Right lung (tissue), 5 donors: Measurements from ENCODE around the gene NMNAT2. TPM values are rescaled to one million over a fixed set of nuclear protein-coding genes. Genes with fewer than 3 reads are reported as not detected.
"Not testable (repeated sequence)": the region's sequence is repeated elsewhere in the genome, so short reads cannot be mapped to it uniquely, and the experiment has no call there.

Source experiments
- DNase-seq, 2 donors: peaks; one replicate each; pipeline ENCODE4 v3.0.0-alpha.2; 2013
- polyA plus RNA-seq, 5 donors: library from polyadenylated mRNA; unstranded; fragments of 120-200 nt; gene quantifications; one replicate each; pipeline versions ENCODE4 v1.2.1 to v1.2.3, GENCODE V29; 2013; ENCODE audit warnings: inconsistent platforms in 1 of 5, low replicate concordance in 1 of 5; ENCODE audit not compliant: insufficient read length in 5 of 5, insufficient read depth in 1 of 5

Gene NMNAT2
- polyA plus RNA-seq, 5 donors: 1.2 to 2.6 (median 1.5) TPM

DNA sequence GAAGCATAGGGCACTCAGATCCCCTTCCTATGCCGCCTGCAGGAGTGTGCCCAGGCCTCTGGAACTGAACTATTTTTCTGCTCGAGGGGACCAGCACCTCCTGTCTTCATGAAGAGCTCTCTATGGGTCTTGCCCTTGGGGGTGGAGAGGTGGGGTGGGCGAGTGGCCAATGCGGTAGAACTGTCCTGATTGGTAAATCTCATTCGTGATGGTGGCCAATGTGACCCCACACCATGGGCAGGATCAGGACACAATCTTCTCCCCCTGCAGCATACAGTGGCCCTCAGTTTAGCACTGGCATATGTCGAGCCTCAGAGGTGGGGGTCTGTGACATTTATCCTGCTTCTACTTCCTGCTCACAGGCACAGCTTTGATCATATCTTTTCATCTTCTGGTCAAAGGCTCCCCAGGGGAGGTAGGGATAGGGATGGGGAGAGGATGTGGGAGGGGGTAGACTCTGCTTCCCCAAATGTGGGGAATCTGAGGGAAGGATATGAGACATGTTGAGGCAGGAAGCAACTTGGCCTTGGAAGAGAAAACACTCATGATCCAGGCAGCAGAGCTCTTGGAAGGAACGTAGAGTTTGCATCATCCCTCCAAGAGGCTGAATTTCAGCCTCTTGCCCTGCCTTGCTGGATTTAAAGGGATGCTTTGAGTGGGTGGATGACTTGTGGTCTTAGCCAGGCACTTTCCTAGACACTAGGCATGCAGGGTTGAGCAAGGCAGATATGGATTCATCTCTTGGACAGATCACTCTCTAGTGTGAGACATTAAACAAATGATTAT lies 150.3 kb downstream of the NMNAT2 start:
- no peak for DNase-seq

DNA sequence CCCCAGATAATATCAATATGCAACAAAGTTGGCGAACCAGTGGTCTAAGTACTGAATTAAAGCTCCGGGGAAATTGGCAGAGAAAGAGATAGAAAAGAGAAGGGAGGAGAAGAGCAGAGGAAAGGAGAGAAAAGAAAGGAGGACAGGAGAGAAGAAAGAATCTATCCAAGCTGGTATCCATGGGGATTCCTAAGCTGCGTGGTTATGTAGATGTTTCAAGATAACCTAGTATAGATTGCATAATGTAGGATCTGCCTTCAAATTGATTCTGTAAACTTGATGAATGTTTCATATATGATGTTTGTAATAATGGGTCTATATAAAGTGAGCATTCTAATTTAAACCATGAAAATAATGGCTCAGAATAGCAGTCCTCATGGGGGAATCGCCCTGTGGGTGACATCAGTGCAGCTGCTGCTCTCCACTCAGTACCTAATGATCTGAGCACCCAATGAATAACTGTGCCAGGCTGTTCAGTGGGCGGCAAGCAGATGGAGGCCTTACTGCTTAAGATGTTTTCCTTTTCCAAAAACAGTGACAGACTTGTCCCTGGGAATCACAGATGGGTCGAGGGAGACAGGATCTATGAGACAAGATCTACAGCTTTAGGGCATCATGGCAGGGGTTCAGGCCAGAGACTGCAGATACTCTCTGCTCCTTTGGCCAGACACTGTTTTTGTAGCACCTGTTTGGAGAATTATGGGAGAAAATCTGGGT lies 154.1 kb downstream of the NMNAT2 start:
- DNase-seq: no peak

DNA sequence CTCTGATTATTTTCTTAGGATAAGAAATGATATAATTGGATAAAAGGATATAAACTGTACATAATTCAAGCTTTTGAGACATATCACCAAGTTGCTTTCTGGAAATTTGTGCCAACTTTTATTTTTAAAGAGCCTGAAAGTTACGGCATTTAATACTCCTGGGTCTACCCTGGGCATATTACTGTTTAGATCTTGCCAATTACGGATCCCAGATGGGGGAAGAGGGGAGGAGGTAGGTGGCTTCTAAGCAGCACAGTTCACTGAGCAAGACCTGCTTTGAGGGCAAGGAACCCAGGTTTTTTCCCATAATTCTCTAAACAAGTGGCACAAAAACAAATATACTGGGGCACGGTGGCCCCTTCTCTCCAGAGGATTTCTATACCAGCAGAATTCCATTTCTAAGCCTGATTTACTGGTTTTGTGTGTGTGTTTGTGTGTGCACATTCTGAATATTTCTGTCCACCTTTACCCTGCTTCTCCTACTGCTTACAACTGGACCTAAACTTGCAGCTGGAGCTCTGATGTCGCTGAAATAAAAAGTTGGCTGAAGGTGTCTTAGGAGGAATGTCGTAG lies 155.5 kb downstream of the NMNAT2 start:
- no peak for DNase-seq

DNA sequence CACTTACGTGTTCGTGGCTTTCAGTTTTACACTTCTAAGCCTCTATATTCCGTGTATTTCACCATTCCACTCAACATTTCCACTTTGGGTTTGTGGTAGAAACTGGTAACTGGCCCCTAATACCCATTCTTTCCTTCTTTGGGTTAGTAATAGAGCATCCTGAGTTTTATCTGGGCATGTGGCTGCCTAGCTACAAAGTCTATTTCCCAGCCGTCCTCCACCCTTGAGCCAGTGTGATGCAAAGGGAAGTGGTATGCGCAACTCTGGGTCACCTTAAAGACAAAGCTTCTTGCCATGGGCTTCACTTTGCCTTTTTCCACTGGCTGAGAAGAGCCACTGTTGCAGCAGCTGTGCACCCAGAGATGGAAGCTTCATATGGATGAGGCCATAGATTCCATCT lies 158.3 kb downstream of the NMNAT2 start:
- DNase-seq: no peak

DNA sequence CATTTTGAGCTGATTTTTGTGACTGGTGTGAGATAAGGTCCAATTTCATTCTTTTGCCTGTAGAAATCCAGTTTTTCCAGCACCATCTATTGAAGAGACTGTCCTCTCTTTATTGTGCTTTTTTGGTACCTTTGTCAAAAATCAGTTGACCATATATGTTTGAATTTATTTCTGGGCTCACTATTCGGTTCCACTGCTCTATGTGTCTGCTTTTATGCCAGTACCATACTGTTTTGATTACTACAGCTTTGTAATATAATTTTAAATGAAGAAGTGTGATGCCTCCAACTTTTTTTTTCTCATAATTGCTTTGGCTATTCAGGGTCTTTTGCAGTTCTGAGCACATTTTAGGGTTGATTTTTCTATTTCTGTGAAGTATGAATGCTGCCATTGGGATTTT lies 163.1 kb downstream of the NMNAT2 start:
- DNase-seq: no peak

DNA sequence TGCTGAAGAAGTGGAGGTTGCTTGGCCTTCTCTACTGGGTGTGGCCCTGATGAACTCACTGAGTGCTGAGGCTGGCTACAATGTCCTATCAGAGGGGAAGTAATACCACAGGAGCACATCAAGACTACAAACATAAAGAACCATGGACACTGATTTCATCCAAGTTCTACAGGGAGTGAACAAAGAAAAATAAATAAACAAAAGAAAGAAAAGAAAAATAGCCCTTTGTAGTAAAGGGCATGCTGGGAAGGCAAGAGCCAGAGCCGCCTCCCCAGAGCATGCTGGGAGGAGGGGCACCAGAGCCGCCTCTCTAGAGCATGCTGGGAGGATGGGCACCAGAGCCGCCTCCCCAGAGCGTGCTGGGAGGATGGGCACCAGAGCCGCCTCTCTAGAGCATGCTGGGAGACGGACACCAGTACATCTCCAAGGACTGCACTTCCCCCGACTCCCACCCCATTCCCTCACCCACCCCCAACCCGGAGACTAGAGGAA lies 166.2 kb downstream of the NMNAT2 start:
- no peak for DNase-seq

DNA sequence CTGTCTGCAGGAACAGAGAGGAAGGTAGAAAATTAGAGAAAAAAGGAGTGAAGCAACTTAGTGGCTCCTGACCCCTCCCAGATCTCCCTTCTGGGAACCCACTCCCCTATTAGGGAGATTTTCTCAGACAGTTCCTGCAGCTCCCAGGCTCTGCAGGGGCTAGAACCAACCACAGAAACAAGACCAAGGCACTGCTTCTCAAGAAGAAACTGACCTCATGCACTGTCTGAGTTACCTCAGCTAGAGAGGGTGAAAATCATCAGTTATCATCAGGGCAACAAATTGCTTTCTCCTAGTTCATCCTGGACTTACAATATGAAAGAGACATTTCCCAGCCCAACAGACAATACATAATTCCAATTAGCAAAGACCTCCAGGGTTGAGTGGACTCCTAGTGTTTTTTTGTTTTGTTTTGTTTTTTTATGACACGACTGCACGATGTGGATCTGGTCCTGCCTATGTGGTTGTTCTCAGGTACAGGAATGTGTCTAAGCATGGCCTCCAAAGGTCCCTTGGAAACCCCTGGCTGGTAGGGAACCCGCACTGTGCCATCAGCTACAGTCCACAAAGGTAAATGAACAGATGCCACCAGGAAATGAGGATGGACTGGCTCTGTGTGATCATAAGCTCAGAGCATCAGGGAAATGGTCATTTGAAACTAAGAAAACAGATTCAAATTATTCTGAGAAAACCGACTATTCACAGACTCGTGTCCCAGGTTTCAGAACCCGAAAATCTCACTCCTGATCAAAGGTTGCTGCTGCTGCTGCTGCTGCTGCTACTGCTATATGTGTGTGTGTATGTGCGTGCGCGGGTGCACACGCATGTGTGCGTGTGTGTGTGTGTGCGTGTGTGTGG lies 166.8 kb downstream of the NMNAT2 start:
- no peak for DNase-seq

DNA sequence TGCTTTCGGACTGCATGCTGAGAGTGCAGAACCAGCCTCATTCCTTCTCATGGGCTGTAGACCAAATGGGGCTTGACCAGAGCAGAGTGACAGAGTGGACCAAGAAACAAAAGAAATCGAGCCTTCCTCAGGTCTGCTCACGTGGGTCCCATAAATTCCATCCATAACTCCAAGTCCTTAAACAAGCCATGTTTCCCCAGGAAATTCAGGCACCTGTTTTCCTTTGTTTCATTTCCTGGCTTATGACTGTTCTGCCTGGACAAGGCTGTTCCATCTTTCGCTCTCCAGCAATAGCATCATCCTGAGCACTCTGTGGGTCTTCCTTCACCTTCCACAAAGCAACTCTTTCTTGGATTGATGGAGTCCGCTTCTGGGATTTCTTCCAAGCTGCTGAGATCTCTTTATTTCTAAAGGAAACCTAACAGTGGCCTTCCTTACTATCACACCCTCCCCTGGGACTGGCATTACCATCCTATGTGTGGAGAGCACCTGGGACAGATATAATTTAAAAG lies 168.2 kb downstream of the NMNAT2 start:
- no peak for DNase-seq

DNA sequence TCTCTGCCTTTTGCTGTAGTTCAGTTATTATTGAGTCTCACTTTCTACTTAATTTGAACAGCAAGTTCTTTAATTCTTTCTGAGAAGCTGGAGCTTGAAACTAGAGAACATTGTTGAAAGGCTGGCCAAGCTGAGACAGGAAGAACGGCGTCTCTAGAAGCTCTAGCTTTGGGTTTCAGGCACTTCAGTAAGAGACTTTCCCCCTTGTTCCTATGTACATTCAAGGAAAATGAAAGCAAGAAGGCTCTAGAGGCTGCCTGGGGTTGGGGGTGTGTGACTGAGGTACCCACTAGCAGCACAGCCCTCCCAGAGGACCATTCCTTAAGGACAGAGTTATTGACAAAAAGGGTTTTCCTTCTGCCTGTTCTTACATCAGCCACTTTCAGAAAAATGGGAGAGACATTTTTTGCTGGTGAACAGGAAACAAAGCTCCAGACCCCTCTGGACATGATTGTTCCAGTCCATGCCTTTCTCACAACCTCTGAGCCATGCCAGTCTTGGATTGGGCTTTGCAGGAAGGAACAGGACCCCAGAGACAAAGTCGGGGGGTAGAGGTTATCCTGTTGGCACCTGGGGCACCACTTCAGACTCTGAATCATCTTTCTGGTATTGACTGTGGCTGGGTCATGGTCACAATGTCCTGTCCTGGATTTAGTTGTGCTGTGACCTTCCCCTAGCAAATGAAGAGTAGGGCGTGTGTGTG lies 169.0 kb downstream of the NMNAT2 start:
- no peak for DNase-seq

DNA sequence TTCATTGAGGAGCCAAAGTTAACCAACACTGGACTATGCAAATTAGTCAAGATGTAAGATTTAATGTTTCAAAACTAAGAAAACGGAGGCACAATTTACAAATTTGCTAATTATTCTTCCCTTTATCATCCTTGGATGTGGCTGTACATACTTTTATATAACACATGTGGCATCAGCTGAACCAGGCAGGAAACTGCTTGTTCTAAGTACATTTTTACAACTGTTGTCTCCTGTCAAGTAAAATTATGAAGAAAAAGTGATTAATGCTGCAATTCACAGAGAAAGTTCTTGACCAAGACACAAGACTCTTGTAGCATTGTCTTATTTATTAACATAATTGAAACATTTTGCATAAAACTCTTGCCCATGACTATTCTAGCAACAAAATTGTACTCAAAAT lies 170.2 kb downstream of the NMNAT2 start:
- DNase-seq: no peak

DNA sequence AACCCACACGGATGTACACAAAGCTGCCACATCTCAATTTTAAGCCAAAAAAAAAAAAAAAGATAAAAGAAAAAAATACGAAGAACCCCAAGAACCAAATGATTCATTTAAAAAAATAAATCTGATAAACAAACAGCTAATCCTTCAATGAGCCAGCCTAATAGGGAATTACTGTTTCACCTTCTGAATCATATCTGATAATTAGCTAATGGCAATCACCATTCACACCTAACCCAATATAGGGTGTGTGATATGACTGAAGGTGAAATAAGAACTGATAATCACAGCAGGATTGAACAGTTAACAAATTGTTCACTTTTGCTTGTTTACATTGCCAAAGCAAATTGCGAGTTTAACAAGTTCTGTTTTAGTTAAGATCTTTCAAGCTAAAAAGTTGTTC lies 170.7 kb downstream of the NMNAT2 start:
- no peak for DNase-seq

DNA sequence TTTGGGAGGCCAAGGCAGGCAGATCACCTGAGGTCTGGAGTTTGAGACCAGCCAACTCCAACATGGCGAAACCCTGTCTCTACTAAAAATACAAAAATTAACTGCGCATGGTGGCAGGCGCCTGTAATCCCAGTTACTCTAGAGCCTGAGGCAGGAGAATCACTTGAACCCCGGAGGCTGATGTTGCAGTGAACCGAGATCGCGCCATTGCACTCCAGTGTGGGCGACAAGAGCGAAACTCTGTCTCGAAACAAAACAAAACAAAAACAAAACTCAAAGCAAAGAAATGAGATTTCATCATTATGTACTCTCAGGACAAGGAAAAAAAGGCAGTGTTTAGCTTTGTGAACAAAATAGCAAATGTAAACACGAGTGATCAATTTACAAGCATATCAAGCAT lies 171.1 kb downstream of the NMNAT2 start:
- DNase-seq: no peak

DNA sequence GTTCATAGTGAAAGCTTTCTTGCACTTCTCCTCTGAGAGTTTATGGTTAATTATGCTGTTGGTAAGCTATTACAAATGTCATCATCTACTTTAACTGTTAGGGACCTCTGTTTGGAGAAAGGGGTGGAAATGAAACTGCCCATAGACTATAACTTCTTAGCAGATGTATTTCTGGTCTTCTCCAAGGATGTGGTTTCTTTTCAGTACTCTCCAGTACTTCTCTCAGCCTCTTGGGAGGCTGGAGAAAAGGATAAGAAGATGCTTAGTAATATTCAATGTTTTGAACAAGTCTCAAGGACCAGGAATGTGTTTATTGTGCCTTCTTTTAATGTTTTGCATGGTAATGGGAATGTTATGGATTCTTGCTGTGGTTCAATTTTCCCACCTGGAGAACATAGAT lies 171.7 kb downstream of the NMNAT2 start:
- no peak for DNase-seq

DNA sequence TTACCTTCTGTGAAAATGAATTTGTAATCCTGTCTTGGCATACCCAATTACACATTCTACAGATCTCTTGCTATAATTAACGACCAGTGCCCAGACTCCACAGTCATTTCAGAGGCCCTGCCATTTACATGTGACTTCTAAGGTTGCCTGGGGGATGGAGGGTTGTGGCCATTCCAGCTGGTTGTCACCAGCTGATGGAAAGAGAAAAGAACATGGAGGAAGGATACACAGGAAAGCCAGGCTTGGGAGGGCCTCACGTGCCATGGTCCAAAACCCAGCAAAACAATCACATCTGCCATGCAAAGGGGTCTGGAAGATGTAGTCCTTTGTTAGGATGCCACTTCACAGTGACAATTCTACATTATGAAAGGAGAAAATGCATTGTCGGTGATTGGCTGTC lies 172.8 kb downstream of the NMNAT2 start:
- no peak for DNase-seq

DNA sequence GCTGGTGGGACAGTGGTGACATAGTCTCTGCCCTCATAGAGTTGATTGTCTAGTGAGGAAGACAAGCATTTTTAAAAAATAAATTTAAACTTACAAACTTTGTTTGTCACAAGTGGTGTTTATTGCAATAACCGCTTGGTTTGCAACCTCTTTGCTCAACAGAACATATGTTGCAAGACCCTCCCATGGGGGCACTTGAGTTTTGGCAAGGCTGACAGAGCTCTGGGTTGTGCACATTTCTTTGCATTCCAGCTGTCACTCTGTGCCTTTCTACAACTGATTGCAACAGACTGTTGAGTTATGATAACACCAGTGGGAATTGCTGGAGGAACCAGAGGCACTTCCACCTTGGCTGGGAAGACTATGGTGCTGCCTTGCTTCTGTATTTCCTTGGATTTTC lies 173.7 kb downstream of the NMNAT2 start:
- DNase-seq: peak in 1 of 2 donors; percentile 32

DNA sequence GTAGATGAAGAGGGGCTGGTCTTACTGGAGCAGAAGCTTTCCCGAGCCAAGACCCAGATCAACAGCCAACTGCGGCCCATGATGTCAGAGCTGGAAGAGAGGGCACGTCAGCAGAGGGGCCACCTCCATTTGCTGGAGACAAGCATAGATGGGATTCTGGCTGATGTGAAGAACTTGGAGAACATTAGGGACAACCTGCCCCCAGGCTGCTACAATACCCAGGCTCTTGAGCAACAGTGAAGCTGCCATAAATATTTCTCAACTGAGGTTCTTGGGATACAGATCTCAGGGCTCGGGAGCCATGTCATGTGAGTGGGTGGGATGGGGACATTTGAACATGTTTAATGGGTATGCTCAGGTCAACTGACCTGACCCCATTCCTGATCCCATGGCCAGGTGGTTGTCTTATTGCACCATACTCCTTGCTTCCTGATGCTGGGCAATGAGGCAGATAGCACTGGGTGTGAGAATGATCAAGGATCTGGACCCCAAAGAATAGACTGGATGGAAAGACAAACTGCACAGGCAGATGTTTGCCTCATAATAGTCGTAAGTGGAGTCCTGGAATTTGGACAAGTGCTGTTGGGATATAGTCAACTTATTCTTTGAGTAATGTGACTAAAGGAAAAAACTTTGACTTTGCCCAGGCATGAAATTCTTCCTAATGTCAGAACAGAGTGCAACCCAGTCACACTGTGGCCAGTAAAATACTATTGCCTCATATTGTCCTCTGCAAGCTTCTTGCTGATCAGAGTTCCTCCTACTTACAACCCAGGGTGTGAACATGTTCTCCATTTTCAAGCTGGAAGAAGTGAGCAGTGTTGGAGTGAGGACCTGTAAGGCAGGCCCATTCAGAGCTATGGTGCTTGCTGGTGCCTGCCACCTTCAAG lies 174.8 kb downstream of the NMNAT2 start:
- no peak for DNase-seq

DNA sequence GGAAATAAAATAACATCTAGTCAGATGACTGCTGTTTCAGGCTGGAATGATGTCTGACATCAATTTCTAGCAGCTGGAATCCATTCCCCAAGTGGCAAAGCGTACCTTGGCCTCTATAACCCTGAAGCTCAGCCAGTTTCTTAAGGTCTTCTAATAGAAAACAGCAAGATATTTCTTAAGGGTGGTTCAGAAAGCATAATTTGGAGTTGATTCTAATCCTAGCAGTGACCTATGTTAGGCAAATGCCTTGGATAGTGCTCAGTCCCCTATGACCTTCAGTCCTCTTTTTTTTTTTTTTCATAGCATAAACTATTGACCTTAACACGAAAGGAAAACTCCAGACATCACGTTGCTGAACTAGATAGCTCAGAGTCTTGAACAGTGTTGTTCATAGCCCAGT lies 175.6 kb downstream of the NMNAT2 start:
- DNase-seq: no peak

DNA sequence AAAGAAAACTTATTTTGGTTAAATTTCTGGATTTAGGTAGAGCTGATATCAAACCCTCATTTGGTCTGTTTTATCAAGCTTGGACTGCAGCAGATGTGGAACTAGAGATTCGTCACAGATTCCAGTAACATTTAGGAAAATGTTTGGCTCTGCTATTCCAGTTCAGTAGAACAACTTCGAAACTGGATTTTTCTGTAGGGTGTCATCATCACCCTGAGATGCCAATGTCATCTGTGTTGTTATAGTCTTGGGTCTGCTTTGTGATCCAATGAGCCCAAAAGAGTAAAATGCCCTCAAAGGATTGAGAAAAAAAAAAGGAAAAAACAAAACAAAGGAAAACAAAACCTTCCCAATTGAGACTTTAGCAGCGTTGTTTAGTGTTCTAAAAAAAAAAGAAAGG lies 176.7 kb downstream of the NMNAT2 start:
- DNase-seq: no peak

DNA sequence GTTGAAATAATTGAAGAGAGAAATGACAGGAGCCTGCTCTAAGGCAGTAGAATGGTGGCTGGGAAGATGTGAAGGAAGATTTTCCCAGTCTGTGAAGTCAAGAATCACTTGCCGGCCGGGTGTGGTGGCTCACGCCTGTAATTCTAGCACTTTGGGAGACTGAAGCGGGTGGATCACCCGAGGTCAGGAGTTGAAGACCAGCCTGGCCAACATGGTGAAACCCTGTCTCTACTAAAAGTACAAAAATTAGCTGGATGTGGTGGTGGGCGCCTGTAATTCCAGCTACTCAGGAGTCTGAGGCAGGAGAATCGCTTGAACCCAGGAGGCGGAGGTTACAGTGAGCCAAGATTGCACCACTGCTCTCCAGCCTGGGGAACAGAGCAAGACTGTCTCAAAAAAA lies 177.3 kb downstream of the NMNAT2 start:
- not testable (repeated sequence) for DNase-seq

DNA sequence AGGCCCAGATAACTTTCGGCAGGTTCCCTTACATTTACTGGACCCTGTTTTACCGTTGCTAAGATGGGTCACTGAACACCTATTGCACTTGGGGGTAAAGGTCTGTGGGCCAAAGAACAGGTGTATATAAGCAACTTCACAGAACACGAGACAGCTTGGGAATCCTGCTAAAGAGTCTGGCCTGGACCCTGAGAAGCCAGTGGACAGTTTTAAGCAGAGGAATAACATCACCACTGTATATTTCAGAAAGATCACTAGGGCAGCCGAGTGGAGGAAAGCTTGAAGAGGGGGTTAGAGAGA lies 177.7 kb downstream of the NMNAT2 start:
- no peak for DNase-seq
